HFF-Myc (cell line): ENCODE measurements around the gene MVK.

Experiments used
- DNase-seq: peaks from one replicate; pipeline ENCODE4 v3.0.0-alpha.2; 2011; ENCODE audit warnings: low read depth; ENCODE audit errors: extremely low read depth
- H3K4me3 ChIP-seq: replicated peaks from 2 replicates; pipeline ENCODE4 v1.5.1; 2011; ENCODE audit warnings: low read depth, mild to moderate bottlenecking, control low read depth, low read length
- TF ChIP-seq, protein P1 (sequence below): IDR thresholded peaks from 2 replicates; pipeline ENCODE4 v1.5.1; 2012; ENCODE audit warnings: mild to moderate bottlenecking, low read depth, low read length, control low read depth; ENCODE audit errors: missing control alignments

MVK gene

DNA sequence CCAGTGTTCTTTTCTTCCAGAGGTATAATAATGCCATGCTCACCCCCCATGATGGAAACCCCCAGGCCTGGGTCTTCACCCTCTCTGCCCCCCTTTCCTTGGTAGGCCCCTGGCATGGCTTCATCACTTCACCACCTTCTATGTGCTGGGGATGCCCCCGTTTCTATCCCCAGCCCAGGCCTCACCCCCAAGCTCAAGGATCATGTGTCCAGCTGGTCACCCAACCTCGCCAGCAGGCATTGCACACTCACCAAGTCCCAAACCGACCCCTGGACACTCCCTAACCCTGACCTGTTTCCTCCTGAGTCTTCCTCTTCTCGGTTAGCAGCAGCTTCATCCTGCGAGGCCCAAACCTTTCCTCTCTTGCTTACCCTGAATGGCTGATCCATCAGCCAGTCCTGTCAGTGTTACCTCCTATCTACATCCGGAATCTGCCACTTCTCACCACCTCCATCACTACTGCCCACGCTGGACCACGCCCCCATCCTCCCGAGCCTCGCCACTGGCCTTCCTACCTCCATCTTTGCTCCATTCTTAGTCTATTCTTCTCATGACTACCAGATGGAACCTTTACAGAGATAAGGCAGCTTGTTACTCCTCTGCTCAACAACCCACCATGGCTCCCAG is 69.0 kb downstream of the MVK start:
- no peak for DNase-seq
- no peak overlapping the region for H3K4me3 ChIP-seq
- TF ChIP-seq, protein P1, sequence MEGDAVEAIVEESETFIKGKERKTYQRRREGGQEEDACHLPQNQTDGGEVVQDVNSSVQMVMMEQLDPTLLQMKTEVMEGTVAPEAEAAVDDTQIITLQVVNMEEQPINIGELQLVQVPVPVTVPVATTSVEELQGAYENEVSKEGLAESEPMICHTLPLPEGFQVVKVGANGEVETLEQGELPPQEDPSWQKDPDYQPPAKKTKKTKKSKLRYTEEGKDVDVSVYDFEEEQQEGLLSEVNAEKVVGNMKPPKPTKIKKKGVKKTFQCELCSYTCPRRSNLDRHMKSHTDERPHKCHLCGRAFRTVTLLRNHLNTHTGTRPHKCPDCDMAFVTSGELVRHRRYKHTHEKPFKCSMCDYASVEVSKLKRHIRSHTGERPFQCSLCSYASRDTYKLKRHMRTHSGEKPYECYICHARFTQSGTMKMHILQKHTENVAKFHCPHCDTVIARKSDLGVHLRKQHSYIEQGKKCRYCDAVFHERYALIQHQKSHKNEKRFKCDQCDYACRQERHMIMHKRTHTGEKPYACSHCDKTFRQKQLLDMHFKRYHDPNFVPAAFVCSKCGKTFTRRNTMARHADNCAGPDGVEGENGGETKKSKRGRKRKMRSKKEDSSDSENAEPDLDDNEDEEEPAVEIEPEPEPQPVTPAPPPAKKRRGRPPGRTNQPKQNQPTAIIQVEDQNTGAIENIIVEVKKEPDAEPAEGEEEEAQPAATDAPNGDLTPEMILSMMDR: no peak

DNA sequence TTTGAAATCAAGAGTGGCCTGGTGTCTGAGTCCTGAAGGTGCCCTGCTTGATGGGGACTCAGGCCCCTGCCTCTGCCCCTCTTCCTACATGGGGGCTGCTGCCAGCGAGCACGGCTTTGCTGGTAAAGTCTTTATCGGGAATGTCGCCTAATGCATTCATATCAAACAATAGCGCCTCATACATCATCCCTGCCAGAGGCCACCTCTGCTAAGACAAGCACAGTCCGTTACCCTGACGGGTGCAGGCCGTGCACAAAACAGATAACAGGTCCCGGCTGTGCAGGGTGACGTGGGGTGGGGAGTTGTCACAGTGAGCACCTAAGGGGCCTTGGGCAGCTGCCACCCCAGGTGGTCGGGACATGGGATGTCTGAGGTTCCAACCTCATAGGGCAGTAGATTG is 71.6 kb downstream of the MVK start:
- H3K4me3 ChIP-seq: no peak overlapping the region
- no peak for DNase-seq
- TF ChIP-seq, protein P1: no peak

DNA sequence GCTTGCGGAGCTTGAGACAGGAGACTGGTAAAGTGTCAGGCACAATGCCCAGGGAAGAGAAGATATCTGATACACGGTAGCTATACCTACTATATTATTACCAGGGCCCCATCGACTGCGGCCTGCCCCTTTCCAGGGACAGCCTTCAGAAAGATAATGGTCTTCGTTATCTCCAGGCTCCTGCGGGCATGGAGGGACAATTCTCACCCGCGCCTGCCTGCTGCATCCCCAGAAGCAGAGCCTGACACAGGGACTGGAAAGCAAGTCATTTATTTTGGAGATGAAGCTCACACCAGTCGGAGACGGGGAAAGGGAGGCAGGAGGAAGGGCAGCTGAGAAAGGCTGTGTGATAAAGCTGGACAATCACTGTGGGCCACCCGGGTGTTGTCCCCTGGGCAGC is 72.1 kb downstream of the MVK start:
- TF ChIP-seq, protein P1: no peak
- no peak for DNase-seq
- H3K4me3 ChIP-seq: no peak overlapping the region
